Measurements from ENCODE around the gene IGF1R.
A peak's percentile ranks its signal among the peaks of the same experiment; 100 is the strongest.

Gene IGF1R

GRCh38 chr15:98938799-98939198 lies 290.5 kb downstream of the IGF1R start:
- no peak overlapping the region for H3K4me3 ChIP-seq (ENCODE audit: low read depth in 1 of 2, low read length in 1 of 2)
- no peaks in the 10 kb centered on the region for H3K27me3 ChIP-seq
- H3K27ac ChIP-seq = no peak overlapping the region
- peaks cover 96% of the 10 kb centered on the region for H3K36me3 ChIP-seq
- no peaks in the 10 kb centered on the region for H3K9me3 ChIP-seq
- no peak for TF ChIP-seq CTCF (IDR thresholded peaks at IDR 0.05)
- peaks cover 6 to 7% of the 10 kb centered on the region in 2 experiments for H3K4me1 ChIP-seq (ENCODE audit: control insufficient read depth in 1 of 2, insufficient read depth in 1 of 2, low read depth in 1 of 2, low read length in 1 of 2)

- Histone ChIP-seq H3K4me3 (ENCODE audit: low read depth in 1 of 2, low read length in 1 of 2) (no peak overlapping the region), H3K36me3 (peaks cover 97% of the 10 kb centered on the region), H3K27me3 (no peaks in the 10 kb centered on the region), H3K9me3 (no peaks in the 10 kb centered on the region), H3K27ac (peak overlapping the region; percentile 5), H3K4me1 (ENCODE audit: control insufficient read depth in 1 of 2, insufficient read depth in 1 of 2, low read depth in 1 of 2, low read length in 1 of 2) (peaks cover 13 to 14% of the 10 kb centered on the region in 2 experiments)
- TF ChIP-seq CTCF (IDR thresholded peaks at IDR 0.05) = no peak
Measured at GRCh38 chr15:98939311-98940080, 291.2 kb downstream of the IGF1R start.

GRCh38 chr15:98941595-98942255 lies 293.4 kb downstream of the IGF1R start:
- Histone ChIP-seq H3K9me3 (no peaks in the 10 kb centered on the region), H3K4me3 (ENCODE audit: low read depth in 1 of 2, low read length in 1 of 2) (no peak overlapping the region), H3K27me3 (no peaks in the 10 kb centered on the region), H3K4me1 (ENCODE audit: control insufficient read depth in 1 of 2, insufficient read depth in 1 of 2, low read depth in 1 of 2, low read length in 1 of 2) (peaks cover 35 to 36% of the 10 kb centered on the region in 2 experiments), H3K36me3 (peaks cover 85% of the 10 kb centered on the region), H3K27ac (peak overlapping the region; percentile 14)
- no peak for TF ChIP-seq CTCF (IDR thresholded peaks at IDR 0.05)

- Histone ChIP-seq H3K4me1 (ENCODE audit: control insufficient read depth in 1 of 2, insufficient read depth in 1 of 2, low read depth in 1 of 2, low read length in 1 of 2) (peaks cover 42 to 43% of the 10 kb centered on the region in 2 experiments), H3K4me3 (ENCODE audit: low read depth in 1 of 2, low read length in 1 of 2) (no peak overlapping the region), H3K27ac (no peak overlapping the region), H3K9me3 (no peaks in the 10 kb centered on the region), H3K27me3 (no peaks in the 10 kb centered on the region), H3K36me3 (peaks cover 82% of the 10 kb centered on the region)
- no peak for TF ChIP-seq CTCF (IDR thresholded peaks at IDR 0.05)
Measured at GRCh38 chr15:98942431-98942830, 294.1 kb downstream of the IGF1R start.

- Histone ChIP-seq H3K27me3 (no peaks in the 10 kb centered on the region), H3K4me3 (ENCODE audit: low read depth in 1 of 2, low read length in 1 of 2) (no peak overlapping the region), H3K9me3 (no peaks in the 10 kb centered on the region), H3K4me1 (ENCODE audit: control insufficient read depth in 1 of 2, insufficient read depth in 1 of 2, low read depth in 1 of 2, low read length in 1 of 2) (peaks cover 47 to 48% of the 10 kb centered on the region in 2 experiments), H3K36me3 (peaks cover 82% of the 10 kb centered on the region), H3K27ac (peak overlapping the region; percentile 88)
- TF ChIP-seq CTCF (IDR thresholded peaks at IDR 0.05) = no peak
Measured at GRCh38 chr15:98943051-98943508, 294.7 kb downstream of the IGF1R start.

Measured in neutrophil (primary cell).